ENCODE data around the gene STK32C.

DNA sequence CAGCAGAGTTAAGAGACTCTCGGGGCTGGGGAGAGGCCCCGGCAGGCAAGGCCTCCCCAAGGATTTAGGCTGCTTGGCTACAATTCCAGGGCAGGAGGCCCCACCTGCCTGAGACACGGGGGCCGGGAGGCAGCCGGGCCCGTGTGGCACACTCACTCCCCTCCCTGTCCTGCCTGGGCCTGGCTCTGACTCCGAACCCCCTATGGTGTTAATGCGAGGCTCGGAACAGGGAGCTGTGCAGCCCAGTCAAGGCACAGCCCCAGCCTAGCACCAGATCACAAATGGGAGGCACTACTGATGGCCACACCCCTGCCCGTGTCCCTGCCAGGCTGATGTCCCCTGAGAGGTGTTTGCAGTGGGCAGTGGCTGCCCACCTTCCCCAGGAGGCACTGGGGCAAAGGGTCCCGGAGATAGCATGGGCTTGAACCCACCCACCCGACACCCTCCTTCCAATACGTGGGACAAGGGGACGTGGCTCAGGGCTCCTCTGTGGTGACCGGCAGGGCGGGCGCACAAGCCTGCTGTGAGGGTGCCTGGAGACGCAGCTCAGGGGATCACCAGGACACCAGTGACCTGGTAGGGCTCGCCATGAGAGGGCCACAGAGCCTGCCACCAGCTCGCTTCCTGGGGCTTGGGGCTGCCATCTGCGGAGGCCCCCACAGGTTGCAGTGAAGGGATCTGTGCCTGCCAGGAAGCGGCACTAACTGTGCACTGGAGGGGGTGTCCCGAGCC lies 84.0 kb downstream of the STK32C start:
- no peak for TF ChIP-seq EZH2 (IDR thresholded peaks at IDR 0.05)
- no peak for TF ChIP-seq POLR2AphosphoS5 (IDR thresholded peaks at IDR 0.05; ENCODE audit: borderline replicate concordance, low read depth, low read length)

Data from SK-N-MC (cell line).